ENCODE data around the gene MGAM2. TPM values are rescaled to one million over a fixed set of nuclear protein-coding genes. Genes with fewer than 3 reads are reported as not detected.
"Not testable (repeated sequence)": the region's sequence is repeated elsewhere in the genome, so short reads cannot be mapped to it uniquely, and the experiment has no call there.

Gene MGAM2
- total and polyA plus RNA-seq, 2 donors (not counting 1 experiment from before 2014, with no cell fraction given) = not detected

DNA sequence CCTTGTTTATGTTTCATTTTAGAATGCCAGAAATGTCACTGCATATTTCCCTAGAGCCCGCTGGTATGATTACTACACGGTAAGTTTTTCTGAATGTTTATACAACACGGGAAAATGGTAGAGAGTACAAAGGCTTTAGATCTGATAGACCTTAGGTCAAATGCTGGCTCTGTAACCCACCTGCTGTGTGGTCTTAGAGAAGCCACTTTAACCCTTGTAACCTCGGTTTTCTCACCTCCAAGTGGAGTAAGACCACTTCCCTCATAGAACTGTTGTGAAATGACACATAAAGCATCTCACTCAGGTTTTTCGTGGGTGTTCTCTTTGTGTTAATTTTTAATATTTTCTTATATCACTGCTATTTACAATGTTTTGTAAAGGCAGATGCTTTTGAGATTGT is 13.9 kb upstream of the MGAM2 start:
- Histone ChIP-seq H3K27me3 (replicated peaks in 1 of 4; ENCODE audit: control extremely low read depth in 1 of 4, control insufficient read depth in 3 of 4, insufficient read depth in 4 of 4, low read length in 3 of 4) (no peaks in the 10 kb centered on the region), H3K9ac (ENCODE audit: low read length) (no peak overlapping the region), H2AFZ (ENCODE audit: insufficient read depth, low read depth, low read length, poor library complexity, severe bottlenecking) (no peak overlapping the region), H4K20me1 (ENCODE audit: control insufficient read depth, insufficient read depth, low read length, poor library complexity, severe bottlenecking) (no peaks in the 10 kb centered on the region), H3K27ac (ENCODE audit: low read length in 2 of 2) (no peak overlapping the region), H3K4me3 (ENCODE audit: control extremely low read depth in 1 of 5, extremely low read depth in 1 of 5, insufficient read depth in 1 of 5, low read depth in 2 of 5, low read length in 4 of 5) (no peak overlapping the region), H3K4me1 (ENCODE audit: control insufficient read depth in 2 of 2, insufficient read depth in 2 of 2, low read length in 2 of 2) (no peaks in the 10 kb centered on the region), H3K36me3 (replicated peaks in 1 of 2; ENCODE audit: control extremely low read depth in 1 of 2, control insufficient read depth in 1 of 2, extremely low read depth in 1 of 2, insufficient read depth in 2 of 2, low read length in 1 of 2) (no peaks in the 10 kb centered on the region), H3K4me2 (replicated peaks; ENCODE audit: low read depth, low read length, poor library complexity, severe bottlenecking) (no peak overlapping the region), H3K9me3 (ENCODE audit: control extremely low read depth in 1 of 3, control insufficient read depth in 2 of 3, insufficient read depth in 1 of 3, low read length in 2 of 3) (no peaks in the 10 kb centered on the region), H3K79me2 (ENCODE audit: control insufficient read depth, insufficient read depth, low read length) (no peaks in the 10 kb centered on the region)
- ChIA-PET CTCF (no interaction called here), POLR2A (no interaction called here)
- ATAC-seq (ENCODE audit: low read depth) = no peak
- no peak overlapping the region for H3K4me3 Mint-ChIP-seq
- no peaks in the 10 kb centered on the region for H3K4me1 Mint-ChIP-seq
- no peak overlapping the region for H3K27ac Mint-ChIP-seq
- intact Hi-C loops (cut with micrococcal nuclease) = no loop called here
- TF ChIP-seq, protein P1, sequence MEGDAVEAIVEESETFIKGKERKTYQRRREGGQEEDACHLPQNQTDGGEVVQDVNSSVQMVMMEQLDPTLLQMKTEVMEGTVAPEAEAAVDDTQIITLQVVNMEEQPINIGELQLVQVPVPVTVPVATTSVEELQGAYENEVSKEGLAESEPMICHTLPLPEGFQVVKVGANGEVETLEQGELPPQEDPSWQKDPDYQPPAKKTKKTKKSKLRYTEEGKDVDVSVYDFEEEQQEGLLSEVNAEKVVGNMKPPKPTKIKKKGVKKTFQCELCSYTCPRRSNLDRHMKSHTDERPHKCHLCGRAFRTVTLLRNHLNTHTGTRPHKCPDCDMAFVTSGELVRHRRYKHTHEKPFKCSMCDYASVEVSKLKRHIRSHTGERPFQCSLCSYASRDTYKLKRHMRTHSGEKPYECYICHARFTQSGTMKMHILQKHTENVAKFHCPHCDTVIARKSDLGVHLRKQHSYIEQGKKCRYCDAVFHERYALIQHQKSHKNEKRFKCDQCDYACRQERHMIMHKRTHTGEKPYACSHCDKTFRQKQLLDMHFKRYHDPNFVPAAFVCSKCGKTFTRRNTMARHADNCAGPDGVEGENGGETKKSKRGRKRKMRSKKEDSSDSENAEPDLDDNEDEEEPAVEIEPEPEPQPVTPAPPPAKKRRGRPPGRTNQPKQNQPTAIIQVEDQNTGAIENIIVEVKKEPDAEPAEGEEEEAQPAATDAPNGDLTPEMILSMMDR (IDR thresholded peaks at IDR 0.05) = no peak
- no peak for TF ChIP-seq EZH2 (IDR thresholded peaks at IDR 0.05; ENCODE audit: borderline replicate concordance, insufficient read depth, low read depth, low read length, poor library complexity, severe bottlenecking)
- WGBS (ENCODE audit: insufficient coverage) = 95% methylated on average over 3 of the region's 5 CpGs
- H3K9me3 Mint-ChIP-seq (ENCODE audit: insufficient read depth) = no peaks in the 10 kb centered on the region
- H3K27me3 Mint-ChIP-seq = no peaks in the 10 kb centered on the region
- DNase-seq = no peak

DNA sequence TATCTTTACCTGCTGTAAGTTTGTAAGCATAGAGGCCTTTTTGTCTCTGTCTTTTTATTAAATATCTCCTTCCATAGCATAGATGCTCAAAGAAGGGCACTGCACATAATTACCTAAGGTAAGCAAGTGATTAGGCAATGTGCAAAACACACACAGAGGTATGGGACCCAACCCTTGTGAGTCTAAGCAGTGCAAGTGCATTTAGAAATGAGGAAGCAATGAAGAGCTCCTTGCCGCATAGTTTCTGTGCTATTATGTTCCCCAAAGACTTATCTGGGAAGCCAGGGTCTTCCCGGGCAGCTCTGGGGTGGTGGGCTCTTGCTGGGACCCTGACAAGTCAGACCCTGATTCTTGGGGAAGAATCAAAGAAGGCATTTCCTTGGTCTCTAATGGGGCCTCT is 13.5 kb upstream of the MGAM2 start:
- H3K4me2 ChIP-seq (replicated peaks; ENCODE audit: low read depth, low read length, poor library complexity, severe bottlenecking) = no peak overlapping the region
- H3K4me3 ChIP-seq (ENCODE audit: control extremely low read depth in 1 of 5, extremely low read depth in 1 of 5, insufficient read depth in 1 of 5, low read depth in 2 of 5, low read length in 4 of 5) = no peak overlapping the region
- H3K36me3 ChIP-seq (replicated peaks in 1 of 2; ENCODE audit: control extremely low read depth in 1 of 2, control insufficient read depth in 1 of 2, extremely low read depth in 1 of 2, insufficient read depth in 2 of 2, low read length in 1 of 2) = no peaks in the 10 kb centered on the region
- no peaks in the 10 kb centered on the region for H3K9me3 ChIP-seq (ENCODE audit: control extremely low read depth in 1 of 3, control insufficient read depth in 2 of 3, insufficient read depth in 1 of 3, low read length in 2 of 3)
- no peak for TF ChIP-seq EZH2 (IDR thresholded peaks at IDR 0.05; ENCODE audit: borderline replicate concordance, insufficient read depth, low read depth, low read length, poor library complexity, severe bottlenecking)
- TF ChIP-seq, protein P1 (IDR thresholded peaks at IDR 0.05) = no peak
- H3K9ac ChIP-seq (ENCODE audit: low read length) = no peak overlapping the region
- WGBS (ENCODE audit: insufficient coverage) = 44% methylated on average over 1 of the region's 2 CpGs
- ChIA-PET POLR2A (no interaction called here), CTCF (no interaction called here)
- intact Hi-C loops (cut with micrococcal nuclease) = no loop called here
- no peaks in the 10 kb centered on the region for H3K9me3 Mint-ChIP-seq (ENCODE audit: insufficient read depth)
- no peaks in the 10 kb centered on the region for H4K20me1 ChIP-seq (ENCODE audit: control insufficient read depth, insufficient read depth, low read length, poor library complexity, severe bottlenecking)
- H3K27ac ChIP-seq (ENCODE audit: low read length in 2 of 2) = no peak overlapping the region
- no peak for ATAC-seq (ENCODE audit: low read depth)
- H3K4me3 Mint-ChIP-seq = no peak overlapping the region
- no peaks in the 10 kb centered on the region for H3K4me1 ChIP-seq (ENCODE audit: control insufficient read depth in 2 of 2, insufficient read depth in 2 of 2, low read length in 2 of 2)
- no peaks in the 10 kb centered on the region for H3K27me3 ChIP-seq (replicated peaks in 1 of 4; ENCODE audit: control extremely low read depth in 1 of 4, control insufficient read depth in 3 of 4, insufficient read depth in 4 of 4, low read length in 3 of 4)
- H3K27me3 Mint-ChIP-seq = no peaks in the 10 kb centered on the region
- no peak overlapping the region for H2AFZ ChIP-seq (ENCODE audit: insufficient read depth, low read depth, low read length, poor library complexity, severe bottlenecking)
- no peaks in the 10 kb centered on the region for H3K79me2 ChIP-seq (ENCODE audit: control insufficient read depth, insufficient read depth, low read length)
- H3K4me1 Mint-ChIP-seq = no peaks in the 10 kb centered on the region
- DNase-seq = no peak
- H3K27ac Mint-ChIP-seq = no peak overlapping the region

DNA sequence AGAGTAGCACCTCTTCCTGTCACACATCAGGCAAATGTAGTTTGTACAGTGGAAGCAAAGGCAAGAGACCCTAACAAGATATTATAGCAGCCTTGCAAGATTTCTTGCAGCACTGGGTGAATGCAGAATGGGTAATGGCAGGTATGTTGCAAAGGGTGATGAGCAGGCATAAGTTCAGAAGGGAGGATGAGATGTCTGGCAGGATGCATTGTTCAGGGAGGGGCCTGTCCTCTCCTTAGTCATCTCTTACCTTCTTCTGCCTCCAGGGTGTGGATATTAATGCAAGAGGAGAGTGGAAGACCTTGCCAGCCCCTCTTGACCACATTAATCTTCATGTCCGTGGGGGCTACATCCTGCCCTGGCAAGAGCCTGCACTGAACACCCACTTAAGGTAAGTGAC is 12.2 kb upstream of the MGAM2 start:
- no CpG with 5 or more reads among the region's 1 CpG for WGBS (ENCODE audit: insufficient coverage)
- ATAC-seq (ENCODE audit: low read depth); H3K27ac Mint-ChIP-seq; H3K27me3 Mint-ChIP-seq; DNase-seq; H3K79me2 ChIP-seq (ENCODE audit: control insufficient read depth, insufficient read depth, low read length); H3K9ac ChIP-seq (ENCODE audit: low read length); H3K27ac ChIP-seq (ENCODE audit: low read length in 2 of 2); CTCF ChIA-PET; intact Hi-C loops (cut with micrococcal nuclease); H3K4me1 ChIP-seq (ENCODE audit: control insufficient read depth in 2 of 2, insufficient read depth in 2 of 2, low read length in 2 of 2); H3K4me3 ChIP-seq (ENCODE audit: control extremely low read depth in 1 of 5, extremely low read depth in 1 of 5, insufficient read depth in 1 of 5, low read depth in 2 of 5, low read length in 4 of 5); H3K4me2 ChIP-seq (replicated peaks; ENCODE audit: low read depth, low read length, poor library complexity, severe bottlenecking); H3K4me1 Mint-ChIP-seq; H3K27me3 ChIP-seq (replicated peaks in 1 of 4; ENCODE audit: control extremely low read depth in 1 of 4, control insufficient read depth in 3 of 4, insufficient read depth in 4 of 4, low read length in 3 of 4); H2AFZ ChIP-seq (ENCODE audit: insufficient read depth, low read depth, low read length, poor library complexity, severe bottlenecking); H3K4me3 Mint-ChIP-seq; H4K20me1 ChIP-seq (ENCODE audit: control insufficient read depth, insufficient read depth, low read length, poor library complexity, severe bottlenecking); H3K9me3 ChIP-seq (ENCODE audit: control extremely low read depth in 1 of 3, control insufficient read depth in 2 of 3, insufficient read depth in 1 of 3, low read length in 2 of 3); POLR2A ChIA-PET; H3K36me3 ChIP-seq (replicated peaks in 1 of 2; ENCODE audit: control extremely low read depth in 1 of 2, control insufficient read depth in 1 of 2, extremely low read depth in 1 of 2, insufficient read depth in 2 of 2, low read length in 1 of 2); H3K9me3 Mint-ChIP-seq (ENCODE audit: insufficient read depth): not testable (repeated sequence)
